NCI-H524 (cell line): ENCODE measurements around the gene ACE.
A peak's percentile ranks its signal among the peaks of the same experiment; 100 is the strongest.

Experiments
- DNase-seq, 2 experiments: peaks; one replicate each; lab custom pipeline; 2025; lab: John Stamatoyannopoulos, UW

ACE gene

DNA sequence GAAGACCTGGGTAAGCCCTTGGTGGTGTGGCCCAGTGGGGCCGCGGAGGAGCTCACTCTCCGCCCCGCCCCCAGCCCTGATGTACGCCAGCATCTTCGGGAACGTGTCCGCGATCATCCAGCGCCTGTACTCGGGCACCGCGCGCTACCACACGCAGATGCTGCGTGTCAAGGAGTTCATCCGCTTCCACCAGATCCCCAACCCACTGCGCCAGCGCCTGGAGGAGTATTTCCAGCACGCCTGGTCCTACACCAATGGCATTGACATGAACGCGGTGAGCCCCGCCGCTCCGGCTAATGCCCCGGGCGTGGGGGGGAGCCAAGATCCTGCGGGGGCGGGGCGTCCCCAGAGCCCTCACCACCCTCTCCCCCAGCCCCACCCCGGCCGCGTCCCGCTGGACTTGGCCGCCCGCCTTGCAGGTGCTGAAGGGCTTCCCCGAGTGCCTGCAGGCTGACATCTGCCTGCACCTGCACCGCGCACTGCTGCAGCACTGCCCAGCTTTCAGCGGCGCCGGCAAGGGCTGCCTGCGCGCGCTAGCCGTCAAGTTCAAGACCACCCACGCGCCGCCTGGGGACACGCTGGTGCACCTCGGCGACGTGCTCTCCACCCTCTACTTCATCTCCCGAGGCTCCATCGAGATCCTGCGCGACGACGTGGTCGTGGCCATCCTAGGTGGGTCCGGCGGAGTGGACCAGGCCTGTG, 61.3 kb downstream of the ACE start:
- peak in 1 of 2 experiments; percentile 61 for DNase-seq

DNA sequence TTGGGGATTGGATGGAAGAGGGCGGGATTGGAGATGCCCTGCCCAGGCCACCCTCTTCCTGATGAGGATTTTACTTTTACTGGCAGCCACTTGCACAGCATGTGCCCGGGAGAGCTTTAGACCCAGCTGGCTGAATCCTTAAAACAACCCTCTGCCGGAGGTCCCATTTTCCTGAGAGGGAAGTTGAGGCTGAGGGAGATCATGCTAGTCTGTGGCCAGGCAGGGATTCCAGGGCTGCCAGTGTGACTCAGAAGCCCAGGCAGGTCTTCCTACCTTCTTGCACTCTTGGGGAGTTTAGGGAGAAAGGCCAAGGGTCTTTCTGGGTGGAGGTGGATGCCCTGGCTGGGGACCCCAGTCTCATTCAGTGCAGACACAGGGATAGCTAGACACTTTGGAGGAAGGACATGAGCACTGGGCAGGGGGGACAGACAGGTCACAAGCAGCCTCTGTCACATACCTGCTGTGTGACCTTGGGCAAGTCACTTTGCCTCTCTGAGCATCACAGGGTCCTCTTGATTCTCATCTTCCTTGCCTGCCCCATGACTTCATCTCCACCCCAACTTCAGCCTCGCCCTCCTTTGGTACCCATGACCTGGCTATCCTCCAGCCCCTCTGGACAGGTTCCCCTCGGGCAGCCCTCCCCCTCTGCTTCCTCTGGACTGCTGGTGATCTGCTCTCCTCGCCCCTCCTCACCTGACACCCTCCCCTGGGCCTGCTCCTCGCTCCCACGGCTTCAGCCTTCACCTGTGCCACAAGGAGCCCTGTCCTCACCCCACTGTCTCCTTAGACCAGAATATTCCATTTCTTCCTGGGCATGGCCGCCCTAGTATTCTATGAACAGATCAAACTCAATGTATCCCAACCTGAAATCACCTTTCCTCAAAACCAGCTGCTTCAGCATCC, 62.1 kb downstream of the ACE start:
- DNase-seq: no peak

DNA sequence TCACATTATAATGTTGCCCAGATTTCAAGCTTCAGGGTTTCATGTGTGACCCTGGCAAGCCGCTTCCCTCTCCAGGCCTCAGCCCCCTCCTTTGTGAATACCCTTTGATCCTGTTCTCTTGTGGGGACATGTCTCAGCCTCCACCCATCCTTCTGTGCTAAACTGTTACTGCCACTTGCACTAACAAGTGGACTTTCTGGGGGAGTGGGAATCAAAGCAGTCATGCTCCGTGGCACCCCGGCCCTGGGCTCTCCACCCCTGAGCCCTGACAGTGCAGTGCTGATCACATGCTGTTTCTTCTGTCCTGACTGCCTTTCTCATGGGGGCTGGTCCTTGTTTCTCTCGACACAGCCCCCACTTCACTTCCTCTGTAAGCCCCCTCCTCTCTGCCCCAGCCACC, 63.7 kb downstream of the ACE start:
- DNase-seq: no peak

DNA sequence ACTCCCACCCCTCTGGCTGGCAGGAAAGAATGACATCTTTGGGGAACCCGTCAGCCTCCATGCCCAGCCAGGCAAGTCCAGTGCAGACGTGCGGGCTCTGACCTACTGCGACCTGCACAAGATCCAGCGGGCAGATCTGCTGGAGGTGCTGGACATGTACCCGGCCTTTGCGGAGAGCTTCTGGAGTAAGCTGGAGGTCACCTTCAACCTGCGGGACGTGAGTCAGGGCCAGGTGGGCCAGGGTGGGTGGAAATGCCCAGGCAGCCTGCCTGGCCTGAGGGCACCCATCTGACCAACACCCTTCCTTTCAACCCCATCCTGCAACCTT, 65.3 kb downstream of the ACE start:
- DNase-seq: no peak

DNA sequence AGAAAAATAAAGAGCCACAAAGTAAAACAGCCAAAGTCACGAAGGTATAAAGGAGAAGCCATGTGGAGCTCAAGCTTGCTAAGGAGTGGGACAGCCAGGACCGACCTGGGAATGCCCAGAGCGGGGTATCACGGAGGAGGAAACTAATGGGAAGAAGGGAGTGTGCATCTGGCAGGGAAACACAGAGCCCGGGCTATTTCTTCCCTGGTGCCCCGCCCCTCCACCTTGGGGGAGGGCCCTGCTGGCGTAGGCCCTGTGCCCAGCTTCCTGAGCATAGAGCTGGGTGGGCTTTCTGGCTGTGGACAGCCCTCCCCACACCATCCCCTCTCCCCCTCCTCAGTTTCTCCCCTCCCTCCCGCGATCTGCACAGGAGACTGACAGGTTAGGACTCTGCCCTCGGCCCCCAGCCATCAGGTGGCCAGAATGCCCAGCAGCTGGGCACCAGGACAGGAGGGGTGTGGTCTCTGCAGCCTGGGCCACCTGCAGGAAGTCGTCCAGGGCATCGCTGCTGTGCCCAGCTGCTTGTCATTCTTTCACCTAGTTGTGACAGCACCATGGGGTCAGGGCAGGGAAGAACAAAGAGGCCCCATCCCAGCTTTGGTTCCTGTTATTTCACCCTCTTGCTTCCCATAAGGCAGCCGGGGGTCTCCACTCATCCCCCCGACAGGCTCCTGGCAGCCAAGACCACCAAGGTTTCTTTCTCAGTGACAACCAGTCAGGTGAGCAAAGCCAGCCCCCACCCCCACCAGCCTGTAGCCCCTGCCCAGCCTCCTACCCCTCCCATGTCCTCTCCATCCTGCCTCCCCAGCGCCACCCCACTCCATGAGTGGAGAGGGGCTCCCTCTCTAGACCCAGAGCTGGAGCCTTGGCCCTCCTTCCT, 66.3 kb downstream of the ACE start:
- DNase-seq: no peak

DNA sequence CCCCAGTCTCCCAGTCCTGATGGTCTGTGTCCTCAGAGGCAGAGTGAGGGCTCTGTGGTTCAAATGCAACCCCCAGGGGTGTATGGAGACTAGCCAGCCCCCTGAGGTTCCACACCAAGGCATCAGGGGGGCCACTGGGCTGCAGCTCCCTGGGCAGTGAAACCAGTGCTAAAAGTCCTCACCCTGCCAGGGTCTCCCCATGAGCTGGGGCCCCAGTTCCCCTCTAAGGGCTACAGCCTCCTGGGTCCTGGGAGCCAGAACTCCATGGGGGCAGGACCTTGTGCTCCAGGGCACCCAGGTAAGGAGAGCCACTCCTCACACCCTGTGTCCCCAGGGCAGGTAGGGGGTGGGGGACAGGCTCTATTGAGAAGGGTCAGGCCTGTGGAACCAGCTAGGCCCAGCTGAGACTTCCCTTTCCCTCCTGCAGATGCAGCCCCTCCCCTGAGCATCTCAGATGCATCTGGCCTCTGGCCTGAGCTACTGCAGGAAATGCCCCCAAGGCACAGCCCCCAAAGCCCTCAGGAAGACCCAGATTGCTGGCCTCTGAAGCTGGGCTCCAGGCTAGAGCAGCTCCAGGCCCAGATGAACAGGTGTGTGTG, 67.1 kb downstream of the ACE start:
- no peak for DNase-seq

DNA sequence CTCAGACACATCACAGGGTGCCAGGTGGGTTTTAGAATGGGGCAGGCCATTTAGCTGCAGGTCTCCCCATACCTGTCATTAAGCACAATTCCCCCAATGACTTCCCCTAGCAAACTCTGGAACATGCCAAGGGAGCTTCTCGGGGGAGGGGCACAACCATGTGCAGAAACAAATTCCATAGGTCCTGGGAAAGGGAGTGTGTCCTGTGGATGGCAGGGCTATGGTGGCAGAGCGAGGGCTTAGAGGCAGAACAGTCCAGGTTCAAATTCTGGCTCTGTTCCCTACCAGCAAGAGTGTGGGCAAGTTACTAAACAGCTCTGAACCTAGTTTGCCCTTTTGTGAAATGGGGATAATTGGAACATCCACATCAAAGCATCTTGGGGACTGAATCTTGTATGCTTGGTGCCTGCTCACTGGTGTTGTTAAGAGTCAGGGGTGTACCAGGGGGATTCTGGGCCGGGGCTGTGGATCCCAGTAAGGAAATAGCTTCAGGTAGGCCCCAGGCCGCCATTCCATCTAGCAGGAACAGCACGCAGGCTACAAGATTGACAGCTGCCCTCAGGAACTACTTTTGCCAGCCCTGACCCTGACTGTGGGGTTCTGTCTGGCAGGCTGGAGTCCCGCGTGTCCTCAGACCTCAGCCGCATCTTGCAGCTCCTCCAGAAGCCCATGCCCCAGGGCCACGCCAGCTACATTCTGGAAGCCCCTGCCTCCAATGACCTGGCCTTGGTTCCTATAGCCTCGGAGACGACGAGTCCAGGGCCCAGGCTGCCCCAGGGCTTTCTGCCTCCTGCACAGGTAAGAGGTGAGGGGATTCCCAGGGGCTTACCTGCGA, 67.8 kb downstream of the ACE start:
- no peak for DNase-seq

DNA sequence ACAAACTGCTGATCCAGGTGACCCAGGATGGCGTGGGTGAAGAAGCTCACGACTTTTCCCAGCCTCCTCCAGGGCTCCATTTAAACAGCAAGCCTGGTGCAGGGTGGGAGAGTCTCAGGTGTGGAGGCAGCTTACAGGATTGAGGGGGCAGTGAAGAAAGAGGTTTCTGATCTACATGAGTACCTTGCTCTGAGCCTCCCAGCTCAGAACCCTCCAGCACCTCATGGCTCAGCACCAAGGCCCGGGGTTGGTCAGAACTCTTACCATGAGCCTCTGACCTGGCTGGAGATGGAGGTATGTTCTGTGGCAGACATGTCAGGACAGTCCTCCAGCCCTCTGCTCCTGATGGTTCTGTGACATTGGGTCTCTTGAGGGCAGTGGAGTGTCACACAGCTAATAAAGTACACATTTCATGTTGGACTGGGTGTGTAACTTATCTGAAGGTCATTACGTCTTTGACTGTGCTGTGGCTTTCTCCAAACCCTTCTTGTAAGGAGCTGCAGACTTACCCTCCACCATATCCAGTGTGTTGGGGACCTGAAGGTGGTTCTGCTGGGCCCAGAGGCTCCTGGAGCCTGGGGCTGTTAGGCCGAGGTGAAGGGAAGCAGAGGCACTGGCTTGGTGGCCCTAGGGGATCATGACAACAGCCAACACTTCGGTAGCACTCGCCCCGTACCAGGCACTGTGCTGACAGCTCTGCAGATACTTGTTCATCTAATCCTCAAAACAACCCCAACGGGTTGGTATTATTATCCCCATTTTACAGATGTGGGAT, 69.6 kb downstream of the ACE start:
- no peak for DNase-seq

DNA sequence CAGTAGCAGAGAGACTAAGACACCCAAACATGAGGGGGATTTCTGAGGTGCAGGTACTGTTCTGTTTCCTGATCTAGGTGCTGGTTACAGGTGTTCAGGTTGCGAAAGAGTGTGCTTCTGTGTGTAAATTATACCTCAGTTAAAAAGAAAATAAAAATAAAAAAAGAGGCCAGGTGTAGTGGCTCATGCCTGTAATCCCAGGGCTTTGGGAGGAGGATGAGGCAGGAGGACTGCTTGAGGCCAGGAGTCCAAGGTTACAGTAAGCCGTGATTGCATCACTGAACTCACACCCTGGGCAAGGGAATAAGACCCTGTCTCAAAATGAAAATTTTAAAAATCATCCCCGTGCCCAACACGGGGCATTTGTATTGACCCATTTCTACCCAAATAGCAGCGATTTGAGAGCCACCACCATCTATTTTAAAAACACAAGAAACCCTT, 70.2 kb downstream of the ACE start:
- DNase-seq: no peak
